Activated gamma-delta T cell treated with Interleukin-2 at 50 U/mL for 16 hours (primary cell): ENCODE measurements around the gene FSTL5.
"Not testable (repeated sequence)": the region's sequence is repeated elsewhere in the genome, so short reads cannot be mapped to it uniquely, and the experiment has no call there.

Experiments used
- DNase-seq: peaks from one replicate; pipeline ENCODE4 v3.0.0-alpha.2; 2020

The FSTL5 gene

DNA sequence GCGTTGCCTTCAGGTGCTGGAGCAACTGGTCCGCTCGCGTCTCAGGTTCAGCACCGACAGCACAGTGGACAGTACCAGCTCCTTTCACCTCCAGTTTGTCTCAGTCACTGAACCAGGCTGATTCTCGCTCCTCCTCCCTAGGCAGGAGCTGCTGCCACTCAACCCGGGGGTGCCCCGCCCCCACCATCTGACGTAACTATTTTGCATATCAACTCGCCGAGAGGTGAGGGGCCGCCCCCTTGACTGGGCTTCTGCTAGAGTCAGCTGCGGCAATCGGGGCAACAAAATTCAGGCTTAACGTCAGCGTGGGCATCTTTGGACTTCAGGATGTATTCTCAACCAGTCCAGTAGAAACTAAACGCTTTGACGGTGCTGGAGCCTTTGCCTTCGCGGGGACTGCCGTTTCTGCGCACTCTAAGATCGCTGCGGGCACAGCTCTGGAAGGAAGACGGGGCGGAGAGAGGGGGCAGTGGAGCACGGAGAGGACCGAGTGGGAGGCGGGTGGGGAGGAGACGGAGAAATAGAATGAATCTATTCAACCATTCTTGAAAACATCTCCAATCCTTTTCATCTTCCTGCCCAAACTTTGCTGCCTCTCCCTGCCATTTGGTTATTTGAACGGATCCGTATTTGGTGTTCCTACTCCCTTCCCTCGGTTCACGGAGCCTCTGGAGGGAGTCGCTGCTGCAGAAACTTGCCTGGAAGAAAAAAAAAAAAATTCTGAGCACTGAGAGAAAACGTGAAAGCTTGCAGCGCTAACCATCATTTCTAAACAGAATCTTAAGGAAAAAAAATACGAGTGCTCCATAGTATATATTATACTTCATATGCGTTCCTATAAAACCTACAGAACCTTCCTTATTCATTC is at the start of gene FSTL5:
TSS of gene FSTL5 (minus strand) at position 109 of the 868 bp plus-strand sequence. CDS start 52,604 bp downstream, outside the sequence.
- DNase-seq = peak; percentile 4

DNA sequence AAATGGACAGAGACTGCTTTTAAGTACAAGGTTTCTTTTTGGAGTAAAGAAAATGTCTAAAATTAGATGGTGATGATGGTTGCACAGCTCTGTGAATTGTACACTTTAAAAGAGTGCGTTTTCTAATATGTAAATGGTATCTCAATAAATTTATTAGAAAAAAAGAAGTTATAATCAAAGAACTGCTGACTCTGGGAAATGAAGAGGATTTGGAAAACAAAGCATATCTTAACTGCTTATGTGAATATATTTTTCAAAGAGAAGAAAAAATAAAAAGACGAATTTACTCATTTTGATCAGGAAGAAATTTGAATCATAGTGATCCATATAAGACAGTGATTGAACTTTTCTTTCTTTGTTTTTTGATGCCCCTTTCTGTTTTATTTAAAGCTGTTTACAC is 45.9 kb upstream of the FSTL5 start:
- DNase-seq = no peak

DNA sequence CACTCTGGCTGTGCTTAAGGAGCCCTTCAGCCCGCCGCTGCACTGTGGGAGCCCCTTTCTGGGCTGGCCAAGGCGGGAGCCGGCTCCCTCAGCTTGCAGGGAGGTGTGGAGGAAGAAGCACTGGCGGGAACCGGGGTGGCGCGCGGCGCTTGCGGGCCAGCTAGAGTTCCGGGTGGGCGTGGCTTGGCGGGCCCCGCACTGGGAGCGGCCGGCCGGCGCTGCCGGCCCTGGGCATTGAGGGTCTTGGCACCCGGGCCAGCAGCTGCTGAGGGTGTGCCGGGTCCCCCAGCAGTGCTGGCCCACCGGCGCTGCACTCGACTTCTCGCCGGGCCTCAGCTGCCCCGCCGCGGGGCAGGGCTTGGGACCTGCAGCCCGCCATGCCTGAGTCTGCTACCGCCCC is 39.7 kb upstream of the FSTL5 start:
- DNase-seq = not testable (repeated sequence)

DNA sequence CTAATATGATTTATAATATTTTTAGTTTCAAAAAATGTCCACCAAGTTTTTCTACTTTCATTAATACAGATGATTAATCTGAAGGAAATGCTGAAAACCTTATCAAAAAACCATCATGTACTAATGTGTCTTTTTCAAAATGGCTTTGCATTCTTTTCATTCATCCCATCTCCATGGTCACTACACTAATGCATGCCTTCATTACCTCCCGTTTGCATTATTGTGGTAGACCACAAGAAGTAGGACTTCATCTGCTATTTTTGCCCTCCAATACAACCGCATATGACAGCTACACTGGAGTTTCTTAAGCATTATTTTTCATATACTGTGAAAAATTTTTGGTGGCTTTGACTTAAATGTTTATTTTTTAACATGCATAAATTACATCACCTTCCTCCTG is 37.9 kb upstream of the FSTL5 start:
- no peak for DNase-seq

DNA sequence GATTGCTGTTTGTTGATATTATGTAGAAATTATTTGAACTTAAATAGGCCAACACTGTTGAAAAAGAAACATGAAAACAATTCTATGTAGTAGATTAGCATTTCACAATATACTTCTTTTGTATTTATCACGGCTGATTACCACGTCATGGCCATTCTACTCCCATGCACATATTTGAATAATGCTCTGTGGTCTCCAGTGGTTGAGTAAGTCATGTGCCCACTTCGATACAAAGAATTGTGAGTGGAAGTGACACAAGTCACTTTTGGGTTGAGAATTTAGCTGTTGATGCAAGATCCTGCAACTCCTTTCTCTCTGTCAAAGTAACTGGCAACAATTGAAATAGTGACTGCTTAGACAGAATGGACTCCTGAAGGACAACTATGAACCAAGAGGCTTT is 6.7 kb upstream of the FSTL5 start:
- no peak for DNase-seq

DNA sequence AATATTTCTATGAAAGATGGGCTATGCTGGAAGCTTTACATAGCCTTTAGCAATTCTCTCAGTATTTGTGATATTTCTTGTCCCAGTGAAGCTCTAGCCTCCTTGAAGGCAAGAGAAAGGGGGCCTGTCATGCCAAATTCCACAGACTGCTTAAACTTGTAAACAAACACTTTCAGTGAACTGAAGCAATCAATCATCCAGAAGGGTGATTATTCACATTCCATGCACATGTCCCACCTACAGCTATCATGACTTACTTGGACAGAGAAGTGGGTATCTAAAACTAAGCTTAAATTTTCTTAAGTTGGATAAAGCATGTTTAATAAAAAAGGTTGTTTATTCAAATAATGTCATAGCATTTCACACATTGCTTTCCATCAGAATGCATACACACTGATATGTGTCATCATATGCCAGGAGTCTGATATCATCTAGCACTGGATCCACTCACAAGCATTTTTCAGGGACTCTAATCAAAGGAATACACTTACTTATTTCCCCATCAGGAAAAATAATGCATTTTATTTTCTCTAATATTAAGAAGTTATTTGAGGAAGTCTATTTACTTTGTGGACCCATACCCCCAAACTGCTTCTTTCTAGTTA is 1.2 kb upstream of the FSTL5 start:
- DNase-seq = no peak

DNA sequence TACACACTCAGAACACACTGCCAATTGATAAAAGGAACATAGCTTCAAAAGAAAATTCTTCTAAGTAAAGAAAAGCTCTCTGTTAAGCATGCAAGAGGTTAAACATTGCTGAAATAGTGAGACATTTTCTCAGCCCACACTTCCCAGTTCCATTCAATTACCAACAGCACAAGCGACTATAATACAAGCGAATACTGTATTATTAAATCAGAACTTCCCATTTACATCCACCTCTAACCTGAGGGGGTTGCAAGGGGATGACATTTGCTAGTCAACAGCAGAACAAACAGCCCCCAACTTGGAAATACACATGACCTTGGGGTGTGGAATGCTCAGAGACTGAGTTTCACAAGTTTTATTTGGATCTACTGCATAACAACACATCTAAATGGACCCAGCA is 1.1 kb downstream of the FSTL5 start:
- no peak for DNase-seq

DNA sequence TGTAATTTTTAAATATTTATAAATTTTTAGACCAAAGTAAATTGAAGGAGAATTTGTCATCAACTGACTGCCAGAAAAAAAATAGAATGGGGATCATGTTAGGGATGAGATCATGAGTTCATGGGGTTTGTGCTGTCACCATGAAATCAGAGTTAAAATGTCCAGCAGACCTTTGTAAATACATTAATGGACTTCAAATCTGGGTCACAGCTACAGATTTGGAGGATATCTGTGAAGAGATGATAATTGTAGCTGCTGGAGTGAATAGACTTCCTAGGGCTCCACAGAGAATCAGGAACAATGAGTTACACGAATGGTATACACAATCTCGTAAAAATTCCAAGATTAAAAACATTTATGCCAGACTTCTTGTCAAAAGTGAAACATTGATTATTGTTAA is 6.6 kb downstream of the FSTL5 start:
- no peak for DNase-seq

DNA sequence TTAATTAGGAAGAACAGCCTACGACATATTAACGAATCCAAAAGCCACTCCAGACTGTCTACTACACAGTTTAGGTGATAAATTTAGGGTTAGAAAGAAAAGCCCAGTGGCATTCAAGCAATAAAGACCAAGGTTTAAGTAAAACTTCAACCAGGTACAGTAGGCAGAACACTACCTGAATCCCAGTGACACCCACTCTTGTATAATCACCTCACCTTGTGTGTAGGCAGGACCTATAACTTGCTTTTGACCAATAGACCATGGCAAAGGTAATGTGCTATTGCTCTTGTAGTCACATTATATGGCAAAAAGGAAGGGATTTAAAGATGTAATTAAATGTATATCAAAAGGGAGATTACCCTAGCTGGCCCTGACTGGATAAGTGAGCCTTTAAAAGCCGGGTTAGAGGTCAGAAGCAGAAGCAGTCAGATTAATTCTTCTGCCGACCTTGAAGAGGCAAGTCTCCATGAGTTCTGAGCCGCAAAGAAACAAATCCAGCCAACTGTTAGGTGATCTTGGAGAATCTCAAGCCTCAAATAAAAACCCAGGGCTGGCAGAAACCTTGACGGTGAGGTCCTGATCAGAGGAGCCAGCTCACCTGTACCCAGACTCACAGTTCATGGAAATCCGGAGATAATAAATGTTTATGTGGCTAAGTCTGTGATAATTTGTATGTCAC is 8.8 kb downstream of the FSTL5 start:
- DNase-seq = no peak

DNA sequence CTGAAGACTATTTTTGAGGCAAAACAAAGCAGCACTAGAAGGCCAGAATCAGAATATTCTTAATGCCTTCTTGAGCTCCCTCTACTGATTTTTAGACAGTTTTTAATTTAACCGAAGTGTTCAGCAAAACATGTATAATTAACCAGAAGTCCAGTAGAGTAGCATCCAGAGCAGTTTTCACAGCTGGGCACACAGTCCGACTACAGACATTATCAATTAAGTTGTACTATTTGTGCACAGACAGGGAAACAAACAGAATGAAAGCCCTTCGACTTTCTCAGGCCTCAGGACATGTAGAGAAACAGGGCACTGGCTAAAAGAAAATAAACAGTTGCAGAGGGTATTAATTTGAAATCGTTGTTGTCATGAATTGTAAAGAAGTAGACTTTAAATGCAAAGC is 11.9 kb downstream of the FSTL5 start:
- no peak for DNase-seq

DNA sequence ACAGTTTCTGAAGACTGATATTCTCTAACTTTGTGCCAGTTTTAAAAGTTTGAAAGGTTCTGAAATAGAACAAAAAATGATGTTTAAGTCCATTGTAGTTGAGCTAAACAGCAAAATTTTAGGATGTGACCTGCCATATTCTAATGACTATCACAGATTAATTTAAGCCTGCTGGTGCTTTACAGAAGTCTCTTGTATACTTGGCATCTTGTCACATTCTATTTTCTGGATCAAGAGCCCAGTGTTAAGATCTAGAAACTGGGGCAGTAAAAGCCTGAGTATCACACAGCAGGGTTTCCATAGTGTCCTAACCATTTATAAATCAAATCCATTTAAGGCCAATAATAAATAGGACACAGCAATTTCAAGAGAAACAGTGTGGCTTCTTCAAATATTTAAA is 12.4 kb downstream of the FSTL5 start:
- DNase-seq = no peak

DNA sequence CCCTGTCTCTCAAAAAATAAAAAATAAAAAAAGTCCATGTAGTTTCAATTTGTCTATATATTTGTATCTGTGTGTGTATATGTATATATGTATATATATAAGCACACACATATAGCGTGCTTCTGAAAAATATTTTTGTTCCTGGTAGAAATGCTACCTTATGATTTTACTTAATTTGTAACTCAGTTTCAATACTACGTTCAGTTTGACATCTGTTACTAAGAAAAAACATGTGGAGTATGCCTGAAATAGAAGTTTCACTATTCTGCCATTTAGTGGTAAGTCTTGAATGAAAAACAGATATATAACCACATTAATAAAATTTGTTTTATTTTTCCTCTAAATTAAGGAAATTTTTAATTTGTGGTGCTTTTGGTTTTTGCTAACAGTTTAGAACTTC is 14.2 kb downstream of the FSTL5 start:
- no peak for DNase-seq

DNA sequence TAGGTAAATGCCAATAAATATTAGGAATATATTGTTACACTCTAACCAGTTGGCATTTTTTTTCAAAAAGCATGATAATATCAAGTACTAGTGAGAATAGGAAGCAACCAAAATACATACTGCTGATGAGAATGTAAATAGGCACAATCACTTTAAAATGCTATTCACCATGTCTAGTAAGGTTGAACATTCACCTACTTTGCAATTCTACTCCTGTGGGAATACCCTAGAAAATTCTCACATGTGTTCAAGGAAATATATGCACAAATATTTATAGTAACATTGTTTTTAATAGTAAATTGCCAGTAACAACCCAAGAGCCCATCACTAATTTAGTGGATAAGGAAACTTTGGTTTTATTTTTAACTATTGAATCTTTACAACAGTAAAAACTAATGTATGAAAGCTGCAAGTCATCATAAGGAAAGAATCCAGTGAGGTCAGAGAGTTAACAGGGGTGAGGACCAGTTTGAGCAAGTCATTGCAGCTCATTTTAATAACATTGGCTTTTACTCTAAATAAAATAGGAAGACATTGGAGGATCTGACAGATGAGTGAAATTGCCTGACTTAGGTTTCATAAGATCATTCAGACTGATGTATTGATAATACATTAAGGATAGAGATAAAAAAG is 23.6 kb downstream of the FSTL5 start:
- no peak for DNase-seq

DNA sequence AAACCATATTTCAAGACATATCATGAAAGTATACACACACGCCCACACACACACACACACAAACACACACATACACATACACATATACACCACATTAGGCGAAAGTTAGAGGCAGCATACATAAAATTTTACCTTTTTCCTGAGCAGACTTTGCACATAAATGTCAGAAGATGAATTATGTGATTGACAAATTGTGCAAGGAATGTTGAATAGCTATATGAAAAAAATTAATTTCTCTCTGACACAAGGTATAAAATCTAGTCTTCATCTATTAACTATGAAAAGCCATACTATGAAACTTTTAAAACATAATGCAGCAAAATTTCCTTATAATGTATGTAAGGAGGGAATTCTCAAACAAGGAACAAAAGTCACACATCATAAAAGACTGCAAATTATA is 24.4 kb downstream of the FSTL5 start:
- DNase-seq = no peak

DNA sequence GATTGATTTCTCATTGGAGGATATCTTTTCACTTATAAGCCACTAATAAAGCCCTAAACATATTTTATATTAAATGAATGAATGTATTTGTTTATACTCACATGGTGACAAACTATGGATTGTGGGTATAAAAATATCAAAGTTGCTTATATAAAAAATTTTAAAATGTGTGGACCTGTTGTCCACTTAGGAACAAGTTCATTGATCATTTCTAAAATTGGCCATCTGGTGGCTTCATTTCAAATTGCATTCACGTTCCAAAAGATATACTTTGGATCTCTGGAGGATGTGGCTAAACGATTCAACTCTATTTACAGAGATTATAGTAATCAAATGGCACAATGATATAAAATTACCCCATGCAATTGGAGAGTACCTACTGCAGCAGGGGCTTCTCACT is 32.5 kb downstream of the FSTL5 start:
- no peak for DNase-seq

DNA sequence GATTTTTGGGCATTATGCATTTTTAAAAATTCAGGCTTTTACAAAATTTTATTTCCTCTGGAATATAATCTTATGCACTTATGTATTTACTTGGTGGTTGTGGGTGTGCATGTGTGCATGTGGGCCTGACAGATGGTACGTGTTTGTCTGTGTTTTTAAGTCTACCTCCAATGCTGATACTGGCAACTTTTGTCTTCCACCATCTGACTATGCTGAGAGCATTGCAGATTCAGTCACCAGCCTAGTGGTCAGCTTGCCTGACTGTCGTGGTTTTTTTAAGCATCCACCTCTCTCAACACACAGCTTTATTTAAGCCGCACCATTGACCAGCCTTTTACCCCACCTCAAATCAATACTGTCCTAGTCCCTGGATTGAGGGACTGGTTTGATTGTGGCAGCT is 37.1 kb downstream of the FSTL5 start:
- no peak for DNase-seq

DNA sequence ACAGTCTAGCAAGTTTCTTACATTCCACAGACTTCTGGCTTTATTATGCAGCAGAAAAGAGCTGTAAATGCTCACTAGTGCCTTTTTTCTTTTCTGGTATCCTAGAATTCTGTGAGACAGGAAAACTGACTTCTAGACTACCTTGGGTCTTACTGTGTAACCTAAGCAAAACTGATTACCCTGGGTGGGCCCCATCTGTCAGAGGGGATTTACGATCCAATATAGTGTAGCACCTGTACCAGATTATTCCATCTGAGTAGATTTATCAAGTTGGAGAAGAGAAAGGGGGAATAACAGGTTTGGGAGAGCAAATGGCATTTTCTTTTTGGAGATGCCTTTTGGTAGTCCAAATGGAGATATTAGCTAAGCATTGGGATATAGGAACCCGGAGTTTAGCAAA is 46.7 kb downstream of the FSTL5 start:
- no peak for DNase-seq

DNA sequence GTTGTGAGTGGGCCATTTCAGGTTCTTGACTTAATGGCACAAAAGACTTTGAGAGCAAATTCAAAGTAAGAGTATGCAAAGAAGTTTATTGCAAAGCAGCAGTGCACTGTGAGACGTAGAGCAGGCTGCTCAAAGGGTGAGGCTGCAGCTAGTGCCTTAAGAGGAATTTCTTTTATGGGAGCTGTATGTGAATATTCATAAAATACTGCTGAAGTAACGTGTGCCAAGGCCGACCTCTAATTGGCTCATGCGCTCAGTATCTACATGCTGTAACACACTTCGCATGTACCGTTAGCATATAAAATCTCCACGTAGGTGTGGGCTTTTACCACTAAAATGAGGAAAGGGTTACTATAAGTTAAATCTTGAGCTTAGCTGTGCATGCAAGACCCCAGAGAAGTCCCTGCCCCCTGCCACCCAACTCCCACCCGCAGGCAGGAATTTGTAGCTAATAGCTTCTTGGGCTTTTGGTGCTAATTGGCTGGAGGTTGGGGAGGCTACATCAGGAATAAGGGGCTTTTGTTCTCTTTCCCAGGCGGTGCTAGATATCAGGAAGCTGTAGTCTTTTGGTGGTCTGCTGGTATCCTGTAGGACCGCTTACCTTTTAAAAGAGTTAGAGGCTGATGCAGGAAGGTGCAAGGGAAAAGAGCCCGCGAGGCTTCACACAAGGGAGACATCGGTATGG is 47.6 kb downstream of the FSTL5 start:
- no peak for DNase-seq

DNA sequence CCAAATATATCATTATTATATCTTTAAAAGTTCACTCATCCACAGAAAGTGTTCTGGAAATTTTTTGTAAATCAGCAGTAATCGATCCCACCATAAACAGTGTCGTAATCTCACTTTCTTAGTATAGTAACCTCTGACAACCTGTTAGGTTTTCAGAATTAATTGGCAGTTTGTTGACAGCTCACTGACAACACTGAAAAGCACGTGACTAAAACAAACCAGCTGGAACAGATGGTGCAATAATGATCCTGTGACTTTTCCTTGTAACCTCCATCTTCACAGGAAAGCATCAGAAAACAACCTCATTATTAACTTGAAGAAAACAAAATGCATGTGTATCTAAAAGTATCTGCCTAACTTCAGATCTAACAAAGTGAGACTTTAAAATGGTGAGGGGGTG is 48.5 kb downstream of the FSTL5 start:
- no peak for DNase-seq

DNA sequence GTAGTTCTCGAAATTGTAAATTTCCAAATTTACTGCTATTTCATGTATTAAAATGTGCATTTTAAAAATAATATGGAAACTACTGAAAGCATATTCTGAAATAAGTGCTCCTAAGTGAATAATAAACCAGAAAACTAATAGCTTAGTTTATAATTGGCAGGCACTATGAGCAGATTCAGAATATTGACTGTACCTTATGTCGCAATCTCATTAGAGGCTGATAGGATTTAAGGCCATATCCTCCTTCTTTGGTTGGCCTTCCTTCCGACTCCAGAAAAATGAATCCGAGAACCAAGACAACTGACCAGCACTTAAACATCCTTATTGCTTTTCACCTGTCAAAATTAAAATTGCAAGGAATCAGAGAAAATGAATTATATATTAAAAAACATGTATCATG is 52.7 kb downstream of the FSTL5 start:
- DNase-seq = no peak

DNA sequence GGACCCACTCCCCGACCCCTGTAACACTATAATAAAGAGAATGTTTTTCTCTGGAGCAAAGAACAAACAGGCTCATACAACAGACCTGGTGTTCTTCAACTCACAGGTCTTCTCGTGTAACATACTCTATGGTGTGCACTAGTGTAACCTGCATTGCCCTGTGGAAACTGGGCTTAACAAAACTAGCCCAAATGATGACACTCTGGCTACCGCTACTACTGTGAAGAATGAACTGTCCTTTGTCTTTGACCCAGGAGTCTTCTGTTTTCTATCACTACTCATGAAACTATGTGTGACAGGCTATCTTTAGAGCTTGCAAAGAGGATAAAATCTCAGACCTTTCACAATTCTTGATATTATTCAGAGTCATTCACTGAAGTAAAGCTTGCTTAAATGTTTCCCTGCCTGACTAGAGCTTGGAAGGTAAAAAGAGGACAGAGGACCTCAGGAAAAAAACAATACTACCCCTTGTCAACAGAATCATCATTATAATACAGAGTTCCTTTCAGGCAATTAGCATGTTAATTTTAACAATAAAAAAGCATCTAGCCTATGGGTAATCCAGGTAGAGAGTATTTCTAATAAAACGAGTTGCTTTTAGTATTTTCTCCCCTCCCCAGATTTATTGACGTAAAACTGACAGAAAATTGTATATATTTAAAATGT is 59.2 kb downstream of the FSTL5 start:
- no peak for DNase-seq

DNA sequence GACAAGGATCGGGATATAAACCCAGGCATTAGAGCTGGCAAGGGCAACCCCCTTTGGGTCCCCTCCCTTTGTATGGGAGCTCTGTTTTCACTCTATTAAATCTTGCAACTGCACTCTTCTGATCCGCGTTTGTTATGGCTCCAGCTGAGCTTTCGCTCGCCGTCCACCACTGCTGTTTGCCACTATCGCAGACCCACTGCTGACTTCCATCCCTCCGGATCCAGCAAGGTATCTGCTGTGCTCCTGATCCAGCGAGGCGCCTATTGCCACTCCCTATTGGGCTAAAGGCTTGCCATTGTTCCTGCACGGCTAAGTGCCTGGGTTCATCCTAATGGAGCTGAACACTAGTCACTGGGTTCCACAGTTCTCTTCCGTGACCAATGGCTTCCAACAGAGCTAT is 59.9 kb downstream of the FSTL5 start:
- not testable (repeated sequence) for DNase-seq
